Esophagus (tissue), 2 donors: ENCODE results near the gene G3BP2. TPM values are rescaled to one million over a fixed set of nuclear protein-coding genes. Genes with fewer than 3 reads are reported as not detected.

Experiments used
- H3K27ac ChIP-seq, 2 donors: one replicate each; pipeline ENCODE4 v1.5.1; 2013; ENCODE audit warnings: low read depth in 2 of 2, mild to moderate bottlenecking in 2 of 2, inconsistent platforms in 1 of 2, low read length in 1 of 2, moderate library complexity in 1 of 2
- H3K27me3 ChIP-seq, 2 donors: one replicate each; pipeline ENCODE4 v1.6.1; 2013; ENCODE audit warnings: low read length in 2 of 2, control low read depth in 1 of 2, mild to moderate bottlenecking in 1 of 2; ENCODE audit not compliant: insufficient read depth in 2 of 2, control insufficient read depth in 1 of 2
- H3K36me3 ChIP-seq, 2 donors: one replicate each; pipeline ENCODE4 v1.6.1; 2013; ENCODE audit warnings: low read length in 1 of 2; ENCODE audit not compliant: control insufficient read depth in 2 of 2, insufficient read depth in 2 of 2
- H3K4me1 ChIP-seq, 2 donors: one replicate each; pipeline ENCODE4 v1.6.1; 2013; ENCODE audit warnings: low read length in 1 of 2; ENCODE audit not compliant: control insufficient read depth in 2 of 2, insufficient read depth in 2 of 2
- H3K4me3 ChIP-seq, 2 donors: one replicate each; pipeline ENCODE4 v1.5.1; 2013; ENCODE audit warnings: low read length in 2 of 2, mild to moderate bottlenecking in 2 of 2, low read depth in 1 of 2, moderate library complexity in 1 of 2
- H3K9me3 ChIP-seq, 2 donors: one replicate each; pipeline ENCODE4 v1.6.1; 2013; ENCODE audit warnings: mild to moderate bottlenecking in 2 of 2, low read depth in 1 of 2, low read length in 1 of 2, moderate library complexity in 1 of 2; ENCODE audit not compliant: control insufficient read depth in 2 of 2, insufficient read depth in 1 of 2
- WGBS, 2 donors: extraction: QIAGEN DNeasy Blood & Tissue Kit; methylation state at CpG; one replicate each; pipeline ENCODE4 v1.1.7; 2013; 5-methylcytosine and 5-hydroxymethylcytosine counted together
- polyA plus RNA-seq, 2 donors: library from polyadenylated mRNA; stranded (reverse); fragments of 200-250 nt; gene quantifications; one replicate each; pipeline ENCODE4 v1.2.3, GENCODE V29; 2013
- donor health status: healthy with polysubstance abuse.
- donor health status: Bipolar disorder and iron deficiency.

G3BP2 gene
- polyA plus RNA-seq, 2 donors, result 8.4 to 28.2 TPM

DNA sequence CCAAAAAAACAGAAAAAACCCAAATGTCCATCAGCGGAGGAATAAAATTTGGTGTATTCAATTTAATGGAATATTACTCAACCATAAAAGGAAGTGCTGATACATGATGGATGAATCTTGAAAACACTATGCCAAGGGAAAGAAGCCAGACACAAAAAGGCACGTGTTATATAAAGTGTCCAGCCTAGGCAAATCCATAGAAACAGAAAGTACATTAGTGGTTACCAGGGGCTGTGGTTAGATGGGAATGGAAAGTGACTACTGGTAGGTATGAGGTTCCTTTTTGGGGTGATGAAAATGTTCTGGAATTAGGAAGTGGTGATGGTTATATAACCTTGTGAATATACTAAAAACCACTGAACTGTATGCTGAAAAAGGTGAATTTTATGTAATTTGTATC, 39.4 kb downstream of the G3BP2 start:
- Histone ChIP-seq H3K9me3 (no peaks in the 10 kb centered on the region), H3K4me1 (peaks cover 0 to 14% of the 10 kb centered on the region in 2 donors), H3K27me3 (no peaks in the 10 kb centered on the region), H3K27ac (no peak overlapping the region), H3K36me3 (no peaks in the 10 kb centered on the region), H3K4me3 (no peak overlapping the region)
- WGBS, 2 donors, result 58 to 59% methylated on average over 2 of the region's 2 CpGs

DNA sequence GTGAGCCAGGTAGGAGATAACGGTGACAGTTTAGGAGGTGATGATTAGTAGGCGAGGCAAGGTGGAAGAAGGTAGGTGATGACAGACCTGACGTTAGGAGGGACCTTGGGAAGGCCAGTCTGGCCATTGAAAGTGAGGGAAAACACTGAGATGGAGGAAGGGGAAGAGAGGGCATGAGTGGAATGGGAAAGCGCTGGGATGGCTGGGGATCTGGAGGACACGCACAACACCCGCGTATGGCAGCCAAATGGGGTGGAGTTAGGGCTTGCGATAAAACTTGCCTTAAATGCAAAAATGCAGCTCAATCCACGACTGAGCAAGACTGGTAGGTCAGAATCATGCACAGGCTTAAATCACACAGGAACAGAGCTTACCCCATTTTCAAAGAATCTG, 42.3 kb downstream of the G3BP2 start:
- no peaks in the 10 kb centered on the region for H3K9me3 ChIP-seq
- no peaks in the 10 kb centered on the region for H3K36me3 ChIP-seq
- peaks cover 0 to 10% of the 10 kb centered on the region in 2 donors for H3K4me1 ChIP-seq
- H3K27ac ChIP-seq, result peak overlapping the region in 1 of 2 donors; percentile 44
- peak overlapping the region; percentile 48 to 57 for H3K4me3 ChIP-seq
- WGBS, 2 donors, result 52 to 58% methylated on average over 9 of the region's 9 CpGs
- H3K27me3 ChIP-seq, result no peaks in the 10 kb centered on the region

DNA sequence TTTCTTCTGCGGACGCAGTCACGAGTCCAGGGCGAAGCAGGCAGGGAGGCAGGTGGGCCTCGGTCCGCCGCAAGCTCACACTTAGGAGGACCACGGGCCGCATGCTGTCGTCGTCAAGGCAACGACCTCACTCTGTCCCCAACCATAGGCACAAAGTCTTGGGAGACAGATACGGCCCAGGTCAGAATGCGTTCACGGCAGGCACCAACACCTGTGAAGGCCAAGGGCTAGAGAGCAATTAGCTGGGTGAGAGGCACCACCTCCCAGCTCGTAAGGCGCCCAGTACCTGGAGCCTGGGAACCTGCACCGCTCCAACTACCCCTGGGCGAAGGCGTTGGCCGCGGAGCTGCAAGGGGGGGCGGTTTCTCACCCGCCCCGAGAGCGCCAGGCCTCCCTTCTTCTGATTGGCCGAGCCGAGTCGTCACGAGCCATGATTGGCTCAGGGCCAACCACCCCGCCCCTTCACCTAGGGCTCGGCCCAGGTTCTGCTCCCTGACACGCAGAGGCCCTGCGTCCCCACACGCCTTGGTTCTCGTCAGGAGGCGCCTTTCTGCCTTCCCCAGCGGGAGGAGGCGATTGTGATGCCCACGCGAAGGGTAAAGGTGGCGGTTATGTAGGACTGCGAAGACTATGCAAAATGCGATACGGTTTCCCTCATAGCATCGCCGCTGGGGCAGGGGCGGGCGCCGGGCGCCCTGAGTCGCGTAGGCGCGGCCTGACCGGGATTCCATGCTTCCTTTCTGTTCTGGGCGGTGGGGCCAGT, 42.9 kb downstream of the G3BP2 start, which contains the start of gene CDKL2:
TSS of gene CDKL2 (minus strand) at position 355 of the 763 bp plus-strand sequence. CDS start 4,540 bp downstream, outside the sequence.
- Histone ChIP-seq H3K27me3 (no peaks in the 10 kb centered on the region), H3K9me3 (no peaks in the 10 kb centered on the region), H3K36me3 (no peaks in the 10 kb centered on the region), H3K4me1 (peaks cover 0 to 10% of the 10 kb centered on the region in 2 donors), H3K4me3 (peak within 1 kb of the TSS; percentile 48 to 57), H3K27ac (peak within 1 kb of the TSS in 1 of 2 donors; percentile 44)
- WGBS, 2 donors, result 3% methylated on average over 57 of the region's 57 CpGs

DNA sequence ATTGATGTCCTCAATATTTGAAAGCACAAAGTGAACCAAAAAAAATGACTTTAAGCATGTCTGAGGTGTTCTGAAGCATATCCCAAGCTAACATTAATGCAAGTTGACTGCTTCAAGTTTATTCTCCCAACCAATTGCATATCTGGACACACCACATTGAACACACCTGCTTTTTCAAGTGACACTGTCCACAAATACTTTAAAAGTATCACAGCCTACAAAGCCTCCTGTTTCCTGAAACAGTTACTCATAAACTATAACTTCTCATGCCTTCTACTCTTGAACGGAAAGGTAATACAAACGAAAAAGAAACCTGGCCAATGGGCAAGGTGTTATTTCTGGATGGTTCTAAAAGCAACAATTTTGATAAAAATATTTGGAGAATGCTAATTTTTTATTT, 44.0 kb downstream of the G3BP2 start:
- no peaks in the 10 kb centered on the region for H3K27me3 ChIP-seq
- no peak overlapping the region for H3K27ac ChIP-seq
- H3K4me1 ChIP-seq, result peaks cover 0 to 10% of the 10 kb centered on the region in 2 donors
- WGBS, 2 donors, result 60 to 77% methylated on average over 2 of the region's 2 CpGs
- H3K9me3 ChIP-seq, result no peaks in the 10 kb centered on the region
- no peak overlapping the region for H3K4me3 ChIP-seq
- H3K36me3 ChIP-seq, result no peaks in the 10 kb centered on the region

DNA sequence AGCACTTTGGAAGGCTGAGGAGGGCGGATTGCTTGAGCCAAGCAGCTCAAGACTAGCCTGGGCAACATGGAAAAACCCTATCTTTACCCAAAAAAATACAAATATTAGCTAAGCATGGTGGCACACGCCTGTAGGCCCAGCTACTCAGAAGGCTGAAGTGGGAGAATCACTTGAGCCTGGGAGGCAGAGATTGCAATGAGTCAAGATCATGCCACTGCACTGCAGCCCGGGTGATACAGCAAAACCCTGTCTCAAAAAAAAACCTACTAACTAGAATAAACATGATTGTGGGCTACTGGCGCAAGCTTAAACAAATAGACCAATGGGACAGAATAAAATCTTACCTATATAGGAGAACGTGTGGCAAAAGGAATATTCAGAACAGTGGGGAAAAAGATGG, 50.2 kb downstream of the G3BP2 start:
- Histone ChIP-seq H3K27ac (no peak overlapping the region), H3K4me1 (no peaks in the 10 kb centered on the region), H3K36me3 (no peaks in the 10 kb centered on the region), H3K9me3 (no peaks in the 10 kb centered on the region), H3K4me3 (no peak overlapping the region), H3K27me3 (no peaks in the 10 kb centered on the region)
- WGBS, 2 donors, result 87 to 88% methylated on average over 5 of the region's 5 CpGs

DNA sequence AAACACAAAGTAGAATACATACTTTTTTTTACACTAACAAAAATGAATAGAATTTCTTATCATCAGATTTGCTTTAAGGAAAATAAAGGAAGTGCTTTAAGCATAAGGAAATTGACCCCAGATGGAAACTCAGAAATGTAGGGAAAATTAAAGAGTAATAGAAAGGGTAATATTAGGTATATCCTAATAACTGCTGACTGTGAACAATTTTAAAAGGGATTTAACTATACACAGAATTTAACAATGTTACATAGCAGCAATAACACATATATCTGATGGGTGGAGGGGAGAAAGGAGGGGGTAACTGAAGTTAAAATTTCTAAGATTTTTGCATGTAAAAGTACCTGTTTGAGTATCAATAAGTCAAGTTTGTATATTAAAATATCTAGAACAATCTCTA, 51.5 kb downstream of the G3BP2 start:
- no peak overlapping the region for H3K4me3 ChIP-seq
- no peaks in the 10 kb centered on the region for H3K36me3 ChIP-seq
- no peaks in the 10 kb centered on the region for H3K27me3 ChIP-seq
- no peak overlapping the region for H3K27ac ChIP-seq
- no peaks in the 10 kb centered on the region for H3K4me1 ChIP-seq
- H3K9me3 ChIP-seq, result no peaks in the 10 kb centered on the region

DNA sequence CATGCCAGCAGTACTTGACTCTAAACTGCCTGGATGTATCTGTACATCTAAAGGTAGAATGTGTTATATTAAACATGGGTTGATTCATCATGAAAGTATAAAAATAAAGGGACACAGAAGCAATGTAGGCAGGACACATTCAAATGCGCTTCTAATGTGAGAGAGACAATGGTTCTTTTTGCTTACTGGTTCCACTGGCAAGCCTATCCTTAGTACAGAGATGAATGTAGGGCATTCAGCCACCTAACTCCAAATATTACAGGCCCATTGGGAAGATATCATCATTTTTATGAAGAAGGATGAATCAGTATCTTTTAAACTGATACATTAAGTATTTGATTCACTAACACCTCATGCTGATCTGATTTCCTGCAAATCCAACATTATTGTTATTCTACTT, 60.9 kb downstream of the G3BP2 start:
- no peaks in the 10 kb centered on the region for H3K9me3 ChIP-seq
- WGBS, 2 donors, result 98 to 100% methylated on average over 1 of the region's 1 CpG
- no peaks in the 10 kb centered on the region for H3K36me3 ChIP-seq
- no peak overlapping the region for H3K4me3 ChIP-seq
- no peaks in the 10 kb centered on the region for H3K4me1 ChIP-seq
- H3K27ac ChIP-seq, result no peak overlapping the region
- H3K27me3 ChIP-seq, result no peaks in the 10 kb centered on the region

DNA sequence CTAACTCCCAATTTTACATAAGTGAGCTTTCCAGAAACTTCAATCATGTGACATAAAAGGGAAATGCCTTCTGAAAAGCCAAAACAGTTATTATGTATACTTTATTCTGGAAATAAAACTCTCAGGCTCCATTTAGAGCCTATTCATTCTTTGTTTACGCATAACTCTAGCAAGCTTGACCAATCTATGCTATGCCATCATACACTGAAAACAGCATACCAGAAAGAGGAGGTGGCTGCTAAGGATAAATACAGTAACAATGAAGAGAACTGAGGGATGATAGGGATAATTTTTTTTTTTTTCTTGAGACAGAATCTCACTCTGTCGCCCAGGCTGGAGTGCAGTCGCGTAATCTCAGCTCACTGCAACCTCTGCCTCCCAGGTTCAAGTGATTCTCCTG, 67.3 kb downstream of the G3BP2 start:
- no peaks in the 10 kb centered on the region for H3K27me3 ChIP-seq
- WGBS, 2 donors, result 88 to 93% methylated on average over 4 of the region's 4 CpGs
- no peaks in the 10 kb centered on the region for H3K9me3 ChIP-seq
- H3K4me1 ChIP-seq, result no peaks in the 10 kb centered on the region
- no peak overlapping the region for H3K4me3 ChIP-seq
- H3K36me3 ChIP-seq, result no peaks in the 10 kb centered on the region
- H3K27ac ChIP-seq, result no peak overlapping the region

DNA sequence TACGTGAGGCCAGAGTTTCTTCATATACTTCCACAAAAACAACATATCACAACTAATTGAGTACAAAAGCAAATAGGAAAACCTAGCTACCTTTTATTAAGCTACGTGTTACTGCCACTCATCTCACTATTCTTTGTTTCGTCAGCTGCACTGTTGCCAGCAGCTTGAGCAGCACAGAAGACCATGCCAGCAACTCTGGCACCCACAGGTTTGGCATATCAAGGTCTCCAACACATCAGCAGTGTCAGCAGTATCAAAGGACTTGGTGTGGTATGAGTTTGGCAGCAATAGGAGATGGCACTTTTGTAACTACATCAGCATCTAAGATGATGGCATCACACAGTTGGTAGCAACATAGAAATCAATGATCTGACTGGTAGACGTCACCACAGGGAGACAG, 73.6 kb downstream of the G3BP2 start:
- no peaks in the 10 kb centered on the region for H3K9me3 ChIP-seq
- H3K4me3 ChIP-seq, result no peak overlapping the region
- H3K27me3 ChIP-seq, result no peaks in the 10 kb centered on the region
- H3K4me1 ChIP-seq, result no peaks in the 10 kb centered on the region
- 86 to 92% methylated on average over 4 of the region's 4 CpGs for WGBS, 2 donors
- H3K27ac ChIP-seq, result no peak overlapping the region
- no peaks in the 10 kb centered on the region for H3K36me3 ChIP-seq

DNA sequence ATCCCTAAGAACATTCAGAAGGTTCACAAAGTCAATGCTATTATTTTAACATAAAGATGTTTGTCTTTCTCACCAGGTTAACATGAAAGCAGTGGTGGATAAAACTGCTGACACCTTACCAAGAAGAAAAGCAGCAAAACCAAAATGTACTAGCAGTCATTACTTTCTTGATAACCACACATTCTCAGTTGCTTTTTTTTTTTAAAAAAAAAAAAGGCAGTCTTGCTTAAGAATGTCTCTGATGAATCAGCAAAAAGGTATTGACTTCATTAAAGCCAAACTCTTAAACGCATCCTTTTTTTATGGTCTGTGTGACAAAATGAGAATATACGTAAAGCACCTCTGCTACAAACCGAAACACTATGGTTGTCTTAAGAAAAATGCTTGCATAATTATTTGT, 74.8 kb downstream of the G3BP2 start:
- 79 to 80% methylated on average over 3 of the region's 3 CpGs for WGBS, 2 donors
- Histone ChIP-seq H3K4me3 (no peak overlapping the region), H3K27me3 (no peaks in the 10 kb centered on the region), H3K9me3 (no peaks in the 10 kb centered on the region), H3K27ac (no peak overlapping the region), H3K36me3 (no peaks in the 10 kb centered on the region), H3K4me1 (no peaks in the 10 kb centered on the region)
